ENCODE results near the gene GLIS1. TPM values are rescaled to one million over a fixed set of nuclear protein-coding genes. Genes with fewer than 3 reads are reported as not detected.

Gene GLIS1
- total RNA-seq, 1 donor from 2014 or later = 17.4 TPM

GRCh38 chr1:53503433-53504217, 235.3 kb downstream of the GLIS1 start:
- peak; percentile 76 for DNase-seq (ENCODE audit: low spot score)
- Mint-ChIP-seq H3K4me1 (ENCODE audit: low read depth) (peaks cover 10% of the 10 kb centered on the region), H3K4me3 (ENCODE audit: unreplicated experiment) (no peak overlapping the region), H3K9me3 (ENCODE audit: low read depth) (no peaks in the 10 kb centered on the region), H3K36me3 (ENCODE audit: low read depth) (peaks cover 2% of the 10 kb centered on the region), H3K27me3 (ENCODE audit: low read depth) (peaks cover 4% of the 10 kb centered on the region), H3K27ac (ENCODE audit: unreplicated experiment) (no peak overlapping the region)
- no peak for TF ChIP-seq CTCF (IDR thresholded peaks at IDR 0.05)

GRCh38 chr1:53502641-53503432, 236.1 kb downstream of the GLIS1 start:
- H3K4me1 Mint-ChIP-seq (ENCODE audit: low read depth) = peaks cover 10% of the 10 kb centered on the region
- no peak overlapping the region for H3K27ac Mint-ChIP-seq (ENCODE audit: unreplicated experiment)
- TF ChIP-seq CTCF (IDR thresholded peaks at IDR 0.05) = no peak
- H3K36me3 Mint-ChIP-seq (ENCODE audit: low read depth) = peaks cover 2% of the 10 kb centered on the region
- peak; percentile 65 for DNase-seq (ENCODE audit: low spot score)
- no peak overlapping the region for H3K4me3 Mint-ChIP-seq (ENCODE audit: unreplicated experiment)
- H3K9me3 Mint-ChIP-seq (ENCODE audit: low read depth) = no peaks in the 10 kb centered on the region
- peaks cover 4% of the 10 kb centered on the region for H3K27me3 Mint-ChIP-seq (ENCODE audit: low read depth)

- Mint-ChIP-seq H3K9me3 (ENCODE audit: low read depth) (no peaks in the 10 kb centered on the region), H3K27ac (ENCODE audit: unreplicated experiment) (no peak overlapping the region), H3K27me3 (ENCODE audit: low read depth) (peaks cover 4% of the 10 kb centered on the region), H3K4me1 (ENCODE audit: low read depth) (peaks cover 10% of the 10 kb centered on the region), H3K36me3 (ENCODE audit: low read depth) (peaks cover 2% of the 10 kb centered on the region), H3K4me3 (ENCODE audit: unreplicated experiment) (no peak overlapping the region)
- peak; percentile 80 for DNase-seq (ENCODE audit: low spot score)
- no peak for TF ChIP-seq CTCF (IDR thresholded peaks at IDR 0.05)
Observed at GRCh38 chr1:53501065-53502005, 237.6 kb downstream of the GLIS1 start.

GRCh38 chr1:53500204-53501064, 238.5 kb downstream of the GLIS1 start:
- Mint-ChIP-seq H3K27ac (ENCODE audit: unreplicated experiment) (no peak overlapping the region), H3K27me3 (ENCODE audit: low read depth) (peaks cover 4% of the 10 kb centered on the region), H3K4me1 (ENCODE audit: low read depth) (peaks cover 10% of the 10 kb centered on the region), H3K4me3 (ENCODE audit: unreplicated experiment) (no peak overlapping the region), H3K9me3 (ENCODE audit: low read depth) (no peaks in the 10 kb centered on the region), H3K36me3 (ENCODE audit: low read depth) (peaks cover 1% of the 10 kb centered on the region)
- DNase-seq (ENCODE audit: low spot score) = no peak
- TF ChIP-seq CTCF (IDR thresholded peaks at IDR 0.05) = no peak
